Fibroblast of lung (primary cell): ENCODE results near the gene SATL1.

Experiments
- EZH2 ChIP-seq: IDR thresholded peaks from 2 replicates; pipeline ENCODE4 v1.5.1; 2012; ENCODE audit warnings: low read length, control low read depth, mild to moderate bottlenecking; ENCODE audit errors: missing control alignments
- TF ChIP-seq, protein P1 (sequence below), 2 donors: IDR thresholded peaks in 1 of 2; conservative IDR thresholded peaks in 1 of 2; 1 replicate in 1 of 2; 2 replicates in 1 of 2; pipeline ENCODE4 v1.5.1; 2011 to 2012; ENCODE audit warnings: low read length in 2 of 2, control low read depth in 1 of 2, inconsistent platforms in 1 of 2, low read depth in 1 of 2, mild to moderate bottlenecking in 1 of 2

DNA sequence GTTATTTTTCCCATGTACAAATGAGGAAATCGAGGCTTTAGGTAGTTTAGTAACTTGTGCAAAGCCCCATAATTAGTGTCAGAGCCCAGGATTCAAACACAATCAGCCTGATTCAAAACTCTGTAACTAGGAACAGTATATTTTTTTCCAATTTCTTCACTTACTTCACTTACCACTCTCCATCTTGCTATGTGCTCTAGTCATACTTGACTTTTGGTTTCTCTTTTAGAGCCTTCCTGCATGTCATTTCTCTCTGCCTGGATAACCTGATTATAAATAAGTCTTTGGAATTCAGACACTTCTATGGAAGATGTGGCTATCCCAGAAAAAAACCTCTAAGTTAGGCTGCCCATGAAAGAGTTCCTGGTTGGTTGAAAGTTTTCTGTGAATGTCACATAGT is 22.2 kb downstream of the SATL1 start:
- TF ChIP-seq, protein P1, sequence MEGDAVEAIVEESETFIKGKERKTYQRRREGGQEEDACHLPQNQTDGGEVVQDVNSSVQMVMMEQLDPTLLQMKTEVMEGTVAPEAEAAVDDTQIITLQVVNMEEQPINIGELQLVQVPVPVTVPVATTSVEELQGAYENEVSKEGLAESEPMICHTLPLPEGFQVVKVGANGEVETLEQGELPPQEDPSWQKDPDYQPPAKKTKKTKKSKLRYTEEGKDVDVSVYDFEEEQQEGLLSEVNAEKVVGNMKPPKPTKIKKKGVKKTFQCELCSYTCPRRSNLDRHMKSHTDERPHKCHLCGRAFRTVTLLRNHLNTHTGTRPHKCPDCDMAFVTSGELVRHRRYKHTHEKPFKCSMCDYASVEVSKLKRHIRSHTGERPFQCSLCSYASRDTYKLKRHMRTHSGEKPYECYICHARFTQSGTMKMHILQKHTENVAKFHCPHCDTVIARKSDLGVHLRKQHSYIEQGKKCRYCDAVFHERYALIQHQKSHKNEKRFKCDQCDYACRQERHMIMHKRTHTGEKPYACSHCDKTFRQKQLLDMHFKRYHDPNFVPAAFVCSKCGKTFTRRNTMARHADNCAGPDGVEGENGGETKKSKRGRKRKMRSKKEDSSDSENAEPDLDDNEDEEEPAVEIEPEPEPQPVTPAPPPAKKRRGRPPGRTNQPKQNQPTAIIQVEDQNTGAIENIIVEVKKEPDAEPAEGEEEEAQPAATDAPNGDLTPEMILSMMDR (conservative IDR thresholded peaks at IDR 0.05 in 1 of 2, IDR thresholded peaks at IDR 0.05 in 1 of 2; ENCODE audit: low read depth in 1 of 2, low read length in 2 of 2) = no peak
- TF ChIP-seq EZH2 = no peak
